HepG2 (cell line): ENCODE results near the gene RNF38. TPM values are rescaled to one million over a fixed set of nuclear protein-coding genes. Genes with fewer than 3 reads are reported as not detected.

Source experiments
- ATAC-seq: fragments of 200-7000 bp; cut with Tn5 transposase; 3 replicates; pipeline ENCODE4 v1.9.1; 2020; ENCODE audit warnings: mild to moderate bottlenecking, moderate library complexity
- BruUV-seq: library from RNA; stranded (reverse); fragments of 400-500 nt; replicated peaks from 2 replicates; lab custom pipeline; 2021; lab: Mats Ljungman, UMichigan
- CTCF ChIA-PET: fragments of 300-600 bp; formaldehyde crosslinking; extraction: SDS; loops from one replicate; lab custom pipeline; 2021; ENCODE audit warnings: low total read pairs, inconsistent platforms, low intra/inter-chr PET ratio; lab: Yijun Ruan, JAX
- POLR2A ChIA-PET: fragments of 350-600 bp; sonication (Branson Sonifier 250); formaldehyde crosslinking; loops from one replicate; lab custom pipeline; 2020; ENCODE audit warnings: antibody characterized with exemption, inconsistent platforms; lab: Yijun Ruan, JAX
- DNase-seq: peaks from one replicate; pipeline ENCODE4 v3.0.0-alpha.2; 2015; ENCODE audit warnings: low spot score
- FAIRE-seq: peaks from 3 replicates; lab custom pipeline; 2011; peaks lifted over from hg19 to GRCh38; lab: Jason Lieb, UNC
- H2AFZ ChIP-seq: one replicate; pipeline ENCODE4 v1.6.1; 2011; ENCODE audit warnings: low read length, inconsistent platforms
- H3K27ac ChIP-seq: fragments of 300-600 bp; 3 replicates; pipeline ENCODE4 v1.8.0; 2011; ENCODE audit warnings: mixed run types, mild to moderate bottlenecking, mixed read lengths, low read length, inconsistent platforms; ENCODE audit not compliant: insufficient read depth; ENCODE audit errors: extremely low read length
- H3K27me3 ChIP-seq, 2 experiments: fragments of 200-600 bp in 1 of 2; 2 replicates in 1 of 2; 3 replicates in 1 of 2; pipeline versions ENCODE4 v1.6.0 to v1.8.0; 2011; ENCODE audit warnings: low read length in 2 of 2, mild to moderate bottlenecking in 2 of 2, moderate library complexity in 2 of 2, inconsistent platforms in 1 of 2; ENCODE audit not compliant: insufficient read depth in 2 of 2, control insufficient read depth in 1 of 2
- H3K36me3 ChIP-seq, 2 experiments: fragments of 200-600 bp in 1 of 2; replicated peaks in 1 of 2; 2 replicates in 1 of 2; 3 replicates in 1 of 2; pipeline versions ENCODE4 v1.5.1 to v1.8.0; 2011; ENCODE audit warnings: low read length in 2 of 2, inconsistent platforms in 1 of 2; ENCODE audit not compliant: insufficient read depth in 2 of 2, control insufficient read depth in 1 of 2
- H3K4me1 ChIP-seq: 2 replicates; pipeline ENCODE4 v1.5.1; 2012; ENCODE audit warnings: low read length, inconsistent platforms; ENCODE audit not compliant: insufficient read depth
- H3K4me2 ChIP-seq: 2 replicates; pipeline ENCODE4 v1.6.0; 2011; ENCODE audit warnings: low read depth, low read length, inconsistent platforms
- H3K4me3 ChIP-seq, 3 experiments: fragments of 200-600 bp in 1 of 3; sonication (generic), shearing (Covaris generic) in 1 of 3; replicated peaks in 1 of 3; 2 replicates each; pipeline ENCODE4 v1.5.1; 2011 to 2016; ENCODE audit warnings: low read length in 3 of 3, inconsistent platforms in 2 of 3, low read depth in 2 of 3, mild to moderate bottlenecking in 2 of 3, control low read depth in 1 of 3, mixed read lengths in 1 of 3; ENCODE audit not compliant: insufficient read depth in 1 of 3
- H3K79me2 ChIP-seq: one replicate; pipeline ENCODE4 v1.6.1; 2011; ENCODE audit warnings: low read length, inconsistent platforms; ENCODE audit not compliant: insufficient read depth
- H3K9ac ChIP-seq: 2 replicates; pipeline ENCODE4 v1.6.0; 2011; ENCODE audit warnings: mild to moderate bottlenecking, low read depth, low read length, inconsistent platforms; ENCODE audit not compliant: insufficient read depth
- H3K9me3 ChIP-seq: 2 replicates; pipeline ENCODE4 v1.5.1; 2012; ENCODE audit warnings: mild to moderate bottlenecking, low read length
- H4K20me1 ChIP-seq: 2 replicates; pipeline ENCODE4 v1.6.0; 2011; ENCODE audit warnings: inconsistent platforms, mild to moderate bottlenecking, low read length, moderate library complexity; ENCODE audit not compliant: insufficient read depth
- FIP1L1 ChIP-seq: fragments of 200-400 bp; formaldehyde crosslinking; IDR thresholded peaks from 2 replicates; pipeline ENCODE4 v1.6.1; 2018; ENCODE audit warnings: low read depth, mild to moderate bottlenecking, low read length, moderate library complexity, borderline replicate concordance; ENCODE audit not compliant: insufficient read depth
- FOXO4 ChIP-seq: sonication (generic); formaldehyde crosslinking; conservative IDR thresholded peaks from 2 replicates; pipeline ENCODE4 v1.8.1; 2023; ENCODE audit warnings: missing genetic modification reagents
- GATAD2A ChIP-seq: IDR thresholded peaks from 2 replicates; pipeline ENCODE4 v1.6.1; 2016
- HDAC2 ChIP-seq: sonication (generic); formaldehyde crosslinking; IDR thresholded peaks from 2 replicates; pipeline ENCODE4 v1.4.0; 2020; ENCODE audit warnings: missing genetic modification reagents
- HOXD1 ChIP-seq: sonication (generic); formaldehyde crosslinking; IDR thresholded peaks from 2 replicates; pipeline ENCODE4 v1.5.0; 2020; ENCODE audit warnings: missing genetic modification reagents
- MAFK ChIP-seq, 2 experiments: IDR thresholded peaks in 1 of 2; conservative IDR thresholded peaks in 1 of 2; 2 replicates each; pipeline ENCODE4 v1.6.1; 2011; ENCODE audit warnings: improper control_type of control experiment in 2 of 2, low read length in 2 of 2
- RBM39 ChIP-seq: fragments of 200-400 bp; formaldehyde crosslinking; IDR thresholded peaks from one replicate; pipeline ENCODE4 v1.6.1; 2018; ENCODE audit warnings: antibody characterized with exemption, mild to moderate bottlenecking, low read depth, low read length; ENCODE audit not compliant: poor library complexity, severe bottlenecking
- STAG1 ChIP-seq: sonication (generic); formaldehyde crosslinking; IDR thresholded peaks from 2 replicates; pipeline ENCODE4 v1.4.0; 2020; ENCODE audit warnings: missing genetic modification reagents
- TCF7L2 ChIP-seq: IDR thresholded peaks from 2 replicates; pipeline ENCODE4 v1.6.1; 2011; ENCODE audit warnings: mild to moderate bottlenecking, low read depth, low read length, moderate library complexity
- TEAD2 ChIP-seq: sonication (generic); formaldehyde crosslinking; IDR thresholded peaks from 2 replicates; pipeline ENCODE4 v1.9.0; 2021; ENCODE audit warnings: missing genetic modification reagents
- TMF1 ChIP-seq: sonication (generic); formaldehyde crosslinking; IDR thresholded peaks from 2 replicates; pipeline ENCODE4 v1.8.1; 2022; ENCODE audit warnings: low read depth, missing genetic modification reagents
- ZMAT5 ChIP-seq: sonication (generic); formaldehyde crosslinking; IDR thresholded peaks from 2 replicates; pipeline ENCODE4 v1.5.0; 2020; ENCODE audit warnings: mild to moderate bottlenecking, low read depth, missing genetic modification reagents, borderline replicate concordance
- ZNF430 ChIP-seq: sonication (generic); formaldehyde crosslinking; IDR thresholded peaks from 2 replicates; pipeline ENCODE4 v1.9.0; 2021; ENCODE audit warnings: mild to moderate bottlenecking, missing genetic modification reagents
- ZNF768 ChIP-seq: sonication (generic); formaldehyde crosslinking; IDR thresholded peaks from 2 replicates; pipeline ENCODE4 v1.4.0; 2020; ENCODE audit warnings: missing genetic modification reagents
- ZNF772 ChIP-seq: sonication (generic); formaldehyde crosslinking; IDR thresholded peaks from 2 replicates; pipeline ENCODE4 v1.5.0; 2020; ENCODE audit warnings: mild to moderate bottlenecking, missing genetic modification reagents
- ZNF891 ChIP-seq: sonication (generic); formaldehyde crosslinking; IDR thresholded peaks from 2 replicates; pipeline ENCODE4 v1.5.0; 2020; ENCODE audit warnings: mild to moderate bottlenecking, missing genetic modification reagents
- WGBS: methylation state at CpG from one replicate; pipeline ENCODE4 v1.1.6; 2017; ENCODE audit warnings: low lambda C conversion rate; 5-methylcytosine and 5-hydroxymethylcytosine counted together
- in situ Hi-C: cut with HindIII; loops from 2 replicates; pipeline ENCODE4 v1.10.0; 2017; ENCODE audit warnings: low pct_unique_long_range_greater_than_20kb; ENCODE audit not compliant: extremely low pct_ligation_motif_present
- intact Hi-C: fragments of 100-400 bp; cut with micrococcal nuclease; formaldehyde crosslinking; loops from one replicate; pipeline ENCODE4 v1.10.0; 2022; ENCODE audit not compliant: unreplicated experiment
- polyA plus RNA-seq, 8 experiments: library from polyadenylated mRNA; depleted of rRNA in 3 of 8; stranded (reverse) in 7 of 8; unstranded in 1 of 8; fragments of >200 nt; fragmentation: Illumina TruSeq in 4 of 8; extraction: Trizol in 4 of 8; gene quantifications; 2 replicates each; pipeline versions ENCODE4 v1.2.1 to v1.2.3, GENCODE V29; 2011 to 2016; ENCODE audit warnings: low read depth in 4 of 8, missing spikeins in 1 of 8, mixed read lengths in 1 of 8; ENCODE audit not compliant: insufficient read depth in 1 of 8
- total RNA-seq, 5 experiments: library from RNA; depleted of rRNA; stranded (reverse); fragments of >200 nt; fragmentation: Illumina TruSeq; extraction: Trizol; gene quantifications; 2 replicates each; pipeline ENCODE4 v1.2.3, GENCODE V29; 2016; ENCODE audit warnings: low read depth in 1 of 5
- TF ChIP-seq, protein P1 (sequence below): IDR thresholded peaks from 2 replicates; pipeline ENCODE4 v1.6.1; 2016; ENCODE audit warnings: missing compliant biosample characterization, missing genetic modification reagents, borderline replicate concordance

RNF38 gene
- total and polyA plus RNA-seq, 2 of the 13 experiments (the other 11 are each of a cell fraction or from before 2014, with no cell fraction given): 9.1 to 32.1 TPM

GRCh38 chr9:36431078-36431477, 31.0 kb upstream of the RNF38 start:
- Histone ChIP-seq H3K9me3 (no peaks in the 10 kb centered on the region), H3K4me1 (no peaks in the 10 kb centered on the region), H2AFZ (no peak overlapping the region), H3K27ac (no peak overlapping the region), H3K4me3 (no peak overlapping the region), H3K9ac (no peak overlapping the region), H3K36me3 (no peaks in the 10 kb centered on the region; a peak in 1 of 5 replicates), H3K79me2 (peaks cover 3% of the 10 kb centered on the region), H3K4me2 (no peak overlapping the region), H3K27me3 (no peaks in the 10 kb centered on the region), H4K20me1 (no peaks in the 10 kb centered on the region)
- no peak for TF ChIP-seq ZNF772 (CRISPR knock-in tag)
- TF ChIP-seq GATAD2A (CRISPR knock-in tag): no peak
- TF ChIP-seq FOXO4 (CRISPR knock-in tag): no peak
- no peak for TF ChIP-seq ZNF430 (CRISPR knock-in tag)
- TF ChIP-seq MAFK (conservative IDR thresholded peaks at IDR 0.05 in 1 of 2, IDR thresholded peaks at IDR 0.05 in 1 of 2; ENCODE audit: low read length in 2 of 2): no peak
- no peak for TF ChIP-seq HDAC2 (CRISPR knock-in tag)
- no peak for TF ChIP-seq TMF1 (CRISPR knock-in tag)
- TF ChIP-seq ZNF891: no peak
- TF ChIP-seq HOXD1 (CRISPR knock-in tag): no peak
- TF ChIP-seq RBM39: no peak
- TF ChIP-seq STAG1: no peak
- TF ChIP-seq ZMAT5: no peak
- TF ChIP-seq ZNF768 (CRISPR knock-in tag): no peak
- TF ChIP-seq FIP1L1: no peak
- TF ChIP-seq TCF7L2: no peak
- no peak for TF ChIP-seq TEAD2
- TF ChIP-seq, protein P1, sequence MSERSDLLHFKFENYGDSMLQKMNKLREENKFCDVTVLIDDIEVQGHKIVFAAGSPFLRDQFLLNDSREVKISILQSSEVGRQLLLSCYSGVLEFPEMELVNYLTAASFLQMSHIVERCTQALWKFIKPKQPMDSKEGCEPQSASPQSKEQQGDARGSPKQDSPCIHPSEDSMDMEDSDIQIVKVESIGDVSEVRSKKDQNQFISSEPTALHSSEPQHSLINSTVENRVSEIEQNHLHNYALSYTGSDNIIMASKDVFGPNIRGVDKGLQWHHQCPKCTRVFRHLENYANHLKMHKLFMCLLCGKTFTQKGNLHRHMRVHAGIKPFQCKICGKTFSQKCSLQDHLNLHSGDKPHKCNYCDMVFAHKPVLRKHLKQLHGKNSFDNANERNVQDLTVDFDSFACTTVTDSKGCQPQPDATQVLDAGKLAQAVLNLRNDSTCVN (CRISPR knock-in tag): no peak
- FAIRE-seq (no peak), ATAC-seq (peak; percentile 49; the same call in 1 of the 3 replicates), DNase-seq (no peak)
- POLR2A ChIA-PET: no interaction called here
- intact Hi-C loops (no loop called here), in situ Hi-C loops (no loop called here)
- CTCF ChIA-PET: no interaction called here
- WGBS: 95% methylated on average over 4 of the region's 4 CpGs
- BruUV-seq: no TSS peak
